Ovary (tissue), 3 donors: ENCODE data around the gene ATP7A.

Experiments used
- POLR2A ChIP-seq: fragments of 450-650 bp; IDR thresholded peaks from one replicate; pipeline ENCODE4 v1.6.1; 2017; ENCODE audit warnings: antibody characterized with exemption, mild to moderate bottlenecking, moderate library complexity
- TF ChIP-seq, protein P1 (sequence below), 3 donors: fragments of 450-650 bp in 2 of 3; fragments of 200-600 bp in 1 of 3; IDR thresholded peaks; one replicate each; pipeline versions ENCODE4 v1.5.1 to v1.8.0; 2016 to 2022; ENCODE audit warnings: antibody characterized with exemption in 3 of 3, mild to moderate bottlenecking in 1 of 3
- donor health status: DM: no; HTN: no; CAD: no.

DNA sequence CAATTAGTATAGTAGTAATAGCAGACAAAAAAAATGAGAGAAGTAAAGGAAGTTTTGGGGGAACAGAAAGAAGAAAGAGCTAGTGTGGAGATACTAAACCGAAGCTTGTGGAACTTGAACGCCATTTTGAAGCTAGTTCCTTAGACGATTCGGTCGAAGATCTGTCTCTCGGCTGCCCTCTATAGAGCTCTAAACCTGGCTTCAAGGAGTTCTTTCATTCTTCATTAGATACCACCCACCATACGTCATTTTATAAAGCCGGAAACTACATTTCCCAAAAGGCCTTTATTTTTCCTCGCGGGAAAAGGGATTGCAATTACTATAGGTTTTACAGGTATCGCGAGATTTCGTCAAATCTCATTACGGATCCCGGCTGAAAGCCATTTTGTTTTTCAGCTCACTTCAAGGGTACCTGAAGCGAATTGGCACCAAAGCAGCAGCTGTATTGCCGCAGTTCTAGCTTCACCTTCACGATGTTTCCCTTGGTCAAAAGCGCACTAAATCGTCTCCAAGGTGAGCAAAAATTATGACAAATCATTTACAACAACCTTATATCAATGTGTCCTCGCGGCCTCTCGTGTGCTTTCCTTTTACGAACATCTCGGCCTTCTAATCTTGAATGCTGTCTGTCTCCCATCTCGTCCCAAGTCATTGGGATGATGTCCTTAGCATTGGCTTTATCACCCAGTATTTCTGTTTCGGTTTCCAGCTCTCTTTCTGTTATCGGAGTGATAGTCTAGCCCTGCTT is 11.2 kb upstream of the ATP7A start, which contains the start of gene COX7B:
- TF ChIP-seq, protein P1, sequence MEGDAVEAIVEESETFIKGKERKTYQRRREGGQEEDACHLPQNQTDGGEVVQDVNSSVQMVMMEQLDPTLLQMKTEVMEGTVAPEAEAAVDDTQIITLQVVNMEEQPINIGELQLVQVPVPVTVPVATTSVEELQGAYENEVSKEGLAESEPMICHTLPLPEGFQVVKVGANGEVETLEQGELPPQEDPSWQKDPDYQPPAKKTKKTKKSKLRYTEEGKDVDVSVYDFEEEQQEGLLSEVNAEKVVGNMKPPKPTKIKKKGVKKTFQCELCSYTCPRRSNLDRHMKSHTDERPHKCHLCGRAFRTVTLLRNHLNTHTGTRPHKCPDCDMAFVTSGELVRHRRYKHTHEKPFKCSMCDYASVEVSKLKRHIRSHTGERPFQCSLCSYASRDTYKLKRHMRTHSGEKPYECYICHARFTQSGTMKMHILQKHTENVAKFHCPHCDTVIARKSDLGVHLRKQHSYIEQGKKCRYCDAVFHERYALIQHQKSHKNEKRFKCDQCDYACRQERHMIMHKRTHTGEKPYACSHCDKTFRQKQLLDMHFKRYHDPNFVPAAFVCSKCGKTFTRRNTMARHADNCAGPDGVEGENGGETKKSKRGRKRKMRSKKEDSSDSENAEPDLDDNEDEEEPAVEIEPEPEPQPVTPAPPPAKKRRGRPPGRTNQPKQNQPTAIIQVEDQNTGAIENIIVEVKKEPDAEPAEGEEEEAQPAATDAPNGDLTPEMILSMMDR (IDR thresholded peaks at IDR 0.05) = peak in 1 of 3 donors; percentile 27
- TF ChIP-seq POLR2A = peak; percentile 50
